CD4-positive, alpha-beta T cell (primary cell): ENCODE results near the gene BLNK. TPM values are rescaled to one million over a fixed set of nuclear protein-coding genes. Genes with fewer than 3 reads are reported as not detected.

Source experiments
- ATAC-seq: fragments of 200-7000 bp; cut with Tn5 transposase; one replicate; pipeline ENCODE4 v1.10.0; 2022; ENCODE audit warnings: mild to moderate bottlenecking; ENCODE audit not compliant: poor library complexity
- CTCF ChIA-PET: fragments of 350-600 bp; sonication (Branson Sonifier 250); formaldehyde crosslinking; loops from one replicate; lab custom pipeline; 2021; ENCODE audit warnings: antibody characterized with exemption, inconsistent platforms; lab: Charles Lee
- POLR2A ChIA-PET: fragments of 350-600 bp; sonication (Branson Sonifier 250); formaldehyde crosslinking; loops from one replicate; lab custom pipeline; 2021; ENCODE audit warnings: antibody characterized with exemption, inconsistent platforms; lab: Charles Lee
- DNase-seq, 14 experiments: peaks; one replicate each; pipeline ENCODE4 v3.0.0-alpha.2; 2013 to 2020; ENCODE audit warnings: mixed read lengths in 2 of 14
- H3K27ac ChIP-seq, 2 donors: one replicate each; pipeline versions ENCODE4 v1.5.1 to v1.7.0; 2013; ENCODE audit warnings: low read length in 2 of 2, low read depth in 1 of 2, mild to moderate bottlenecking in 1 of 2
- H3K27me3 ChIP-seq, 2 experiments: 1 replicate in 1 of 2; 2 replicates in 1 of 2; pipeline versions ENCODE4 v1.6.1 to v1.7.0; 2013; ENCODE audit warnings: low read length in 2 of 2, control low read depth in 1 of 2, mild to moderate bottlenecking in 1 of 2, moderate library complexity in 1 of 2; ENCODE audit not compliant: insufficient read depth in 2 of 2, control insufficient read depth in 1 of 2
- H3K36me3 ChIP-seq: one replicate; pipeline ENCODE4 v1.6.1; 2013; ENCODE audit warnings: low read length, control low read depth; ENCODE audit not compliant: insufficient read depth
- H3K4me1 ChIP-seq: one replicate; pipeline ENCODE4 v1.6.1; 2013; ENCODE audit warnings: low read length, control low read depth; ENCODE audit not compliant: insufficient read depth
- H3K4me3 ChIP-seq: one replicate; pipeline ENCODE4 v1.5.1; 2013; ENCODE audit warnings: mild to moderate bottlenecking, low read length, moderate library complexity
- H3K9me3 ChIP-seq, 2 experiments: 1 replicate in 1 of 2; 2 replicates in 1 of 2; pipeline versions ENCODE4 v1.6.1 to v1.7.0; 2013; ENCODE audit warnings: low read length in 2 of 2, mild to moderate bottlenecking in 2 of 2, control low read depth in 1 of 2, moderate library complexity in 1 of 2; ENCODE audit not compliant: control insufficient read depth in 1 of 2, insufficient read depth in 1 of 2
- H3K27ac Mint-ChIP-seq: one replicate; pipeline ENCODE4 v1.8.0; 2020; ENCODE audit warnings: mixed read lengths
- H3K27me3 Mint-ChIP-seq: one replicate; pipeline ENCODE4 v1.8.0; 2021; ENCODE audit warnings: mixed read lengths
- H3K36me3 Mint-ChIP-seq: one replicate; pipeline ENCODE4 v1.8.0; 2021; ENCODE audit warnings: low read depth, mixed read lengths
- H3K4me1 Mint-ChIP-seq: one replicate; pipeline ENCODE4 v1.8.0; 2021; ENCODE audit warnings: low read depth, mixed read lengths
- H3K4me3 Mint-ChIP-seq: one replicate; pipeline ENCODE4 v1.8.0; 2020; ENCODE audit warnings: mild to moderate bottlenecking, mixed read lengths
- H3K9me3 Mint-ChIP-seq: one replicate; pipeline ENCODE4 v1.8.0; 2020; ENCODE audit warnings: mixed read lengths
- intact Hi-C, 2 experiments: fragments of 100-400 bp; cut with DNase I in 1 of 2; cut with micrococcal nuclease in 1 of 2; formaldehyde crosslinking; loops; one replicate each; pipeline versions ENCODE4 v1.15.1 to v1.9.0; 2023 to 2025; cut with DNase I, micrococcal nuclease
- total RNA-seq, 174 experiments: library from RNA in 2 of 174; stranded (reverse) in 2 of 174; gene quantifications; one replicate each; pipeline ENCODE4 v1.2.3 and lab custom pipeline; 2021 to 2026
- TF ChIP-seq, protein P1 (sequence below): fragments of 200-600 bp; IDR thresholded peaks from one replicate; pipeline ENCODE4 v1.8.0; 2022; ENCODE audit warnings: antibody characterized with exemption, mild to moderate bottlenecking

BLNK gene
- total RNA-seq, 2 experiments from 2014 or later, result not detected

DNA sequence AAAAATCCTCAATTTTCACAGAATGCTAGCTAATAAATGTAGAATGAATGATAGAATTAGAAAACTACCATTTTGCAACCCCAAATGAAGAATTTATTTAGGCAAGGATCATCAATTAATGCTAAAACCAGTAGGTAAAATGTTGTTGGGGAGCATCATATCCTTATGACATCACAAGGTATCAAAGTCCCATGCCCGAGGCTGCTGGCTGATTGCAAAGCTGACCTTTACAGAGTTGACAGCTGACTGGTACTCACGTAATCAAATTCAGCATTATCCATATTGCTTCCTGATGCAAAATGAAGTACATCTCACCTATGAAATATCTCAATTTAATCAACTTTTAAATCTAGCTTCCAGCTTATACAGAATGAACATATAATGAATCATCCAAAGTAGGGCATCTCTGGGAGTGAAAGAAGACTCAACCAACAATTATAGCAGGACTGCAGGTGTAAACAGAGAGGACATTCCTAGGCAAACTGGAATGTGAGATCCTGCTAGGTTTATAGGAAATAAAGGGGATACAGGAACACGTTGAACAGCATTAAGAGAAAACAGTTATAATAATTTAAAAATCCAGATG lies 10.2 kb upstream of the BLNK start:
- H3K4me3 ChIP-seq, result no peak overlapping the region

DNA sequence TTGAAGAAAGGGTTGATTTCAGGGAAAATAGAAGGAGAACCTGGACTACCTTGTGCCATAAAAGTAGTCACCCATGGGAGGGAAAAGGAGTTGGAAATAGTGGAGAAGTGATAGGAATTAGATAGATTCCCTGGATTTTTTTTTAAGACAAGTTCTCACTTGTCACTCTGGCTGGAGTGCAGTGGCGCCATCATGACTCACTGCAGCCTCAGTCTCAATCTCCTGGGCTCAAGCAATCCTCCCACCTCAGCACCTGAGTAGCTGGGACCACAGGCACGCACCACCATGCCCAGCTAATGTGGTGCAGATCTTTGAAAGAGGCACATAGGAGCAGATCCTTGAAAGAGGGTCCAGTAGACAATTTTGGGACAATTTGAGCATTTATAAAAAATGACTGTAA lies 9.5 kb upstream of the BLNK start:
- Histone ChIP-seq H3K27ac (no peak overlapping the region), H3K27me3 (no peaks in the 10 kb centered on the region), H3K36me3 (no peaks in the 10 kb centered on the region), H3K4me1 (no peaks in the 10 kb centered on the region), H3K9me3 (no peaks in the 10 kb centered on the region), H3K4me3 (no peak overlapping the region)
- H3K4me1 Mint-ChIP-seq, result no peaks in the 10 kb centered on the region
- H3K27me3 Mint-ChIP-seq, result no peaks in the 10 kb centered on the region
- H3K27ac Mint-ChIP-seq, result no peak overlapping the region
- TF ChIP-seq, protein P1, sequence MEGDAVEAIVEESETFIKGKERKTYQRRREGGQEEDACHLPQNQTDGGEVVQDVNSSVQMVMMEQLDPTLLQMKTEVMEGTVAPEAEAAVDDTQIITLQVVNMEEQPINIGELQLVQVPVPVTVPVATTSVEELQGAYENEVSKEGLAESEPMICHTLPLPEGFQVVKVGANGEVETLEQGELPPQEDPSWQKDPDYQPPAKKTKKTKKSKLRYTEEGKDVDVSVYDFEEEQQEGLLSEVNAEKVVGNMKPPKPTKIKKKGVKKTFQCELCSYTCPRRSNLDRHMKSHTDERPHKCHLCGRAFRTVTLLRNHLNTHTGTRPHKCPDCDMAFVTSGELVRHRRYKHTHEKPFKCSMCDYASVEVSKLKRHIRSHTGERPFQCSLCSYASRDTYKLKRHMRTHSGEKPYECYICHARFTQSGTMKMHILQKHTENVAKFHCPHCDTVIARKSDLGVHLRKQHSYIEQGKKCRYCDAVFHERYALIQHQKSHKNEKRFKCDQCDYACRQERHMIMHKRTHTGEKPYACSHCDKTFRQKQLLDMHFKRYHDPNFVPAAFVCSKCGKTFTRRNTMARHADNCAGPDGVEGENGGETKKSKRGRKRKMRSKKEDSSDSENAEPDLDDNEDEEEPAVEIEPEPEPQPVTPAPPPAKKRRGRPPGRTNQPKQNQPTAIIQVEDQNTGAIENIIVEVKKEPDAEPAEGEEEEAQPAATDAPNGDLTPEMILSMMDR, result no peak
- no peaks in the 10 kb centered on the region for H3K9me3 Mint-ChIP-seq
- intact Hi-C loops, result no loop called here
- no peak overlapping the region for H3K4me3 Mint-ChIP-seq
- no peak for DNase-seq
- CTCF ChIA-PET, result no interaction called here
- H3K36me3 Mint-ChIP-seq, result no peaks in the 10 kb centered on the region
- POLR2A ChIA-PET, result no interaction called here
- no peak for ATAC-seq

More for the DNA sequence above, 10.2 kb upstream of the BLNK start:
- ATAC-seq, result no peak
- ChIA-PET CTCF (no interaction called here), POLR2A (no interaction called here)
- Histone ChIP-seq H3K9me3 (no peaks in the 10 kb centered on the region), H3K36me3 (no peaks in the 10 kb centered on the region), H3K27me3 (no peaks in the 10 kb centered on the region), H3K4me1 (no peaks in the 10 kb centered on the region), H3K27ac (no peak overlapping the region)
- Mint-ChIP-seq H3K27ac (no peak overlapping the region), H3K4me1 (no peaks in the 10 kb centered on the region), H3K9me3 (no peaks in the 10 kb centered on the region), H3K27me3 (no peaks in the 10 kb centered on the region), H3K4me3 (no peak overlapping the region), H3K36me3 (no peaks in the 10 kb centered on the region)
- TF ChIP-seq, protein P1, result no peak
- intact Hi-C loops, result no loop called here
- no peak for DNase-seq

- Histone ChIP-seq H3K9me3 (no peaks in the 10 kb centered on the region), H3K27me3 (no peaks in the 10 kb centered on the region), H3K4me1 (no peaks in the 10 kb centered on the region), H3K4me3 (no peak overlapping the region), H3K27ac (no peak overlapping the region), H3K36me3 (no peaks in the 10 kb centered on the region)
- intact Hi-C loops, result no loop called here
- POLR2A ChIA-PET, result no interaction called here
- Mint-ChIP-seq H3K27me3 (no peaks in the 10 kb centered on the region), H3K9me3 (no peaks in the 10 kb centered on the region), H3K36me3 (no peaks in the 10 kb centered on the region), H3K27ac (no peak overlapping the region), H3K4me1 (no peaks in the 10 kb centered on the region), H3K4me3 (no peak overlapping the region)
- CTCF ChIA-PET, result no interaction called here
- no peak for DNase-seq
- TF ChIP-seq, protein P1, result no peak
- ATAC-seq, result no peak
These were observed 7.8 kb upstream of the BLNK start for GRCh38 chr10:96279191-96279641.
